ENCODE measurements around the gene PBX1.

The PBX1 gene

GRCh38 chr1:164704954-164705353 lies 146.0 kb downstream of the PBX1 start:
- no peak for DNase-seq

GRCh38 chr1:164706606-164706987 lies 147.6 kb downstream of the PBX1 start:
- no peak for DNase-seq

DNA sequence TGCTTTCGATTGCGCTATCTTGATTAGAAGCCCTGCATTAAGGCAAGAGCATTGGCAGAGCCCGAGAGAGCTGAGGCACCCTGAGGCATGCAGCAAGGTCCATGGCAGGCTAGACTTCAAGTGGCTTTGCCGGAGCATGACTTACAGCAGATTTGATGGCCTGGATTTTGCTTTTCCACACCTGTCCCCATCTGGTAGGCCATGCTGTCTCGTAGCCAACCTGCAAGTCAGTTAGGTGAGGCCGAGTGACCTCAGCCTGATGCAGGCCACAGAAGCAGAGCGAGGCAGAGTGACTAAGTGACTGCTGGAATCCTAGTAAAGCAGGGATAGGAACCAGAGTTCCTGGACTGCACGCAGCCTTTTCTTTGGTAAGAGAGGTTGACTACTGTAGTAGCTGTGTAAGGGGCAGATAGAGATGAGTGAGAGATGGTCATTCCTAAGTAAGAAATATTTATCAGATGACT lies 148.9 kb downstream of the PBX1 start:
- DNase-seq, result no peak

DNA sequence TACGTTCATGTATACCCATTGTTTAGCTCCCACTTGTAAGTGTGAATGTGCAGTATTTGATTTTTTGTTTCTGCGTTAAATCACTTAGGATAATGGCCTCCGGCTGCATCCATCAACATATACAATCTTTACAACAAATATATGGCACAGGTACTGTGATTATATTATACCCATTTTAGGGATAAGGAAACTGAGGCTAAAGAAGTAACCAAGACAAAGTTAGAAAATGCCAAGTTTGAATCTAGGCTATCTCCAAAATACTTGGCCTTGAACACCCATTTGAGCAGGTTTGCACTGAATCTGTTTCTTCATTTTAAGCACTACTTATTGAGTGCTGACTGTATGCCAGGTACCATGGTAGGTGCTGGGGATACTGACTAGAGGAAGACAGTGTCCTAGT lies 149.6 kb downstream of the PBX1 start:
- DNase-seq, result no peak

GRCh38 chr1:164709126-164709525 lies 150.1 kb downstream of the PBX1 start:
- DNase-seq, result no peak

DNA sequence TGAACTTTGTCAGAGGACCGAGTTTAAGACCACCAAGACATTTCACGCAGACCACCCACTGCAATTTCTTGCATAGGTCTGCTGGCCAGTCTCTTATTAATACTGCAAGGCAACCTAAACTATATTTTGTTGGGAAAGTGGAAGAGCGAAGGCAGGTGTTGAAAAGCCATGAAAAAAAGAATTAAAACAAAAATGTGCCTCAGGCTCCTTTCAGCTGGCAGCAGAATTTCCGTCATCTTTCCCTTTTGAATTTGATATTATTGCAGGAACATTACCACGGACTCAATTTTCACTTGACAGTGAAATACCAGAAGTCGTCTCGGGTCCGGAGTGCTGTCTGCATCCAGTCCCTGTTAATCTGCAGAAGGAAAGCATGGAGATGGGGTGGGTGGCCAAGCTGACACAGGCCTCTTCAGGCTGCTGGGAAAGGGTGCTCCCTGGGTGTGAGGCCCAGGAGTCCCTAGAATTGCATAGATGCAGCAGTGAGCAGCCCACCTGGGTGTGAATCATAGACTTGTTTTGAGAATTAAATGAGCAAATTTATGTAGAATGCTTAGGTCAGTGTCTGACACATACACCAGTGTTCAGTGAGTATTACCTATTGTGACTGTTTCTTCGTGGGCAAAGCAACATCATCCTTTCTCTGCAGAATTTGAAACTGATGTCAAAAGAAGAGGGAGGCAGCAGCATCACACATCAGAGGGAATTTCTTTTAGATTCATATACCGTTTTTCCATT lies 150.7 kb downstream of the PBX1 start:
- no peak for DNase-seq

- DNase-seq, result no peak
Measured at GRCh38 chr1:164712131-164713036, 153.4 kb downstream of the PBX1 start.

DNA sequence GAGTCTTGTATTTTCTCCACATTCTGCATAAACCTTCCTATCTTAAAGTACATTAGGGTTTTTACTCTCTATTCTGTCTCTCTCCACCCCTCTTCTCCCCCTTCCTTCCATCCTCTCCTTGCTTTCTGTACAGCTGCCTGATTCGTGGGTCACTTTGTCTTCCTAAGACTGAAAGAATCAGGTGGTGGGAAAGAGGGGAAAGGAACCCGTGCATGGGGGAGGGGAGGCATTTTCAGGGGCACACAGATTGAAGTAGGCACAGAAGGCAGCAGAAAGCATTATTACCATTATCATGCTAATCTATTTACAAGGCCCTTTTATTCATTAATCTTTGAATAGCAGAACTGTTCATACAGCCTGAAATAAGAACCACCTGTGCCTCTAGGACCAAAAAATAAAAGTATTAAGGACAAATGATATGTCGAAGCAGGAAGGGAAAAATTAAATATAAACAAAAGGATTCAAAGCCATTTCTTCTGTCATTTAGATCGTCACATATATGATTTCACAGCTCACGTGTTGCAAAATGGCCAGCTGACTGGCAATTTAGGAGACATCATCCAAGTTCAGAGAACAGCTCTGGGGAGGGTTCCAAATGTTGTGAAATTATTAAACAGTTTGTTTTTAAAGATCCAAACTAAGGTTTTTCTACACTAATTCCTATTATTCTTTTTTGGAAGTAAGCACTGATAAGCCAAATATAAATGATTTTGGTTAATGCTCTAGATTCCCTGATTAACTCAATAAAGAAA lies 154.6 kb downstream of the PBX1 start:
- no peak for DNase-seq

GRCh38 chr1:164716992-164717703 lies 158.2 kb downstream of the PBX1 start:
- no peak for DNase-seq

DNA sequence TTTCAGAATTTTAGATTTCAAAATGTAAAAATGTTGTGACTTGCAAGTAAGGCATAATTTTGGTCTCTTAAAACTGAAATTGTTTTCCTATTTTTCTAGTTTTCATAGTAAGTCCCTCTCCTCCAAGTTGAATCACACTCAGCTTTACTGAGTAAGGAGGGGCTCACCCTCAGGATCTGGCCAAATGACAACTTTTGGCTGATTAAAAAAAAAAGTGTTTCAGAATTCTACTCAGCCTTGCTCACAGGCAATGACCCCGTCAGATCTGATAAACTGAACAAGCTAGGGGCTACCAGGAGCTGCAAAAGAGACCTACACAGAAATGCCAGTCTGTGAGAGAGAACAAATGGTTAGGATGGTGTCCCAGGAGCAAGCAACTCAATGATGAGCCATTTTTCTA lies 159.8 kb downstream of the PBX1 start:
- no peak for DNase-seq

GRCh38 chr1:164719676-164720439 lies 160.9 kb downstream of the PBX1 start:
- DNase-seq, result no peak

GRCh38 chr1:164720440-164721227 lies 161.7 kb downstream of the PBX1 start:
- DNase-seq, result no peak

- DNase-seq, result no peak
Measured at GRCh38 chr1:164721228-164721496, 162.2 kb downstream of the PBX1 start.

GRCh38 chr1:164723296-164723798 lies 164.4 kb downstream of the PBX1 start:
- no peak for DNase-seq

GRCh38 chr1:164725401-164725800 lies 166.4 kb downstream of the PBX1 start:
- DNase-seq, result no peak

DNA sequence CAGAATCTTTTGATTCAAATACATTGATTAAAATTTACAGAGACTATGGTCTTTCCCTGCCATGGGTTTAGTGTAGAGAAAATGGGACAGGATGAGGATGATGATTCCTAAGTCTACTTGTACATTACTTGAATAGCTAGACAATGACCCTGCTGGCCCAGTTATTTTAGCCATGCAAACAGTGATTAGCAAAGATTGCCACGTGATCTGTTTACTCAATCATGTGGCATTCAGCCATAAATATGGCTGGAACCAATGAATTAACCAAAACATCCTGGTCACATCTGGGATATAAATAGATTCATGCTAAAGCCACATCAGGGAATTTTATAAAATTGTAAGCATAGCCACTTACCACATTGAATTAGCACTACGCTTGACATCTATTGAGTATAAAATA lies 167.3 kb downstream of the PBX1 start:
- DNase-seq, result no peak

GRCh38 chr1:164728719-164729118 lies 169.7 kb downstream of the PBX1 start:
- DNase-seq, result no peak

DNA sequence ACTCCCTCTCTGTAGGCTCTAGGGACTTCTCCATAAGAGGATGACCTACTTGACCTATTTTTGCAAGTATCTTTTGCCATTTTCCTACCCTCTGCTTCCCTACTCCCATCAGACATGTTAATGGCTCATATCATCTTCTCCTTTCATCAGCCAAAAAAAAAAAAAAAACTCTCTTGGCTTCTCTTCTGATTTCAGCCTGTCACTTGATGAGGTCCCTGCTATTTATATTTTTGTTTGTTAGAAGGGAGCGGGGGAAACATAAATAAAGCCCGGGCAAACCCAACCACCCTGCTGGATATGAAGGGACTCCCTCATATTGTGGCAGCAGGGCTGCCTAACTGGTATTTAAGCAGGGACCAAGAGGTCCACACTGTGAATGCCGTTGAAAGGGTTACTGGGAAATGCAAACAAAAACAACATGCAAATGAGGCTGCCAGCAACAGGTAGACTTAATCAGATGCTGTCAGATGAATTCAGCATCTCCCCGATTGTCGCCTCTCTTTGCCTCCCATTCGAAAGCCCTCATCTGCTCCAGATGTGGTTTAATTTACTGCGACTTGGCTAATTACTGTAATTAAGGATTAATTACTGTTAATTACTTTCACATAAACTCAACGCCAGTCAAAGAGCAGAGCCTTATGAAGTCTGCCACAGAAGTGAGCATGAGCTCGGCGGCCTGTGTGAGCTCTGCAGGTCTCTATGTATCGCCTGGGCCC lies 172.3 kb downstream of the PBX1 start:
- no peak for DNase-seq

DNA sequence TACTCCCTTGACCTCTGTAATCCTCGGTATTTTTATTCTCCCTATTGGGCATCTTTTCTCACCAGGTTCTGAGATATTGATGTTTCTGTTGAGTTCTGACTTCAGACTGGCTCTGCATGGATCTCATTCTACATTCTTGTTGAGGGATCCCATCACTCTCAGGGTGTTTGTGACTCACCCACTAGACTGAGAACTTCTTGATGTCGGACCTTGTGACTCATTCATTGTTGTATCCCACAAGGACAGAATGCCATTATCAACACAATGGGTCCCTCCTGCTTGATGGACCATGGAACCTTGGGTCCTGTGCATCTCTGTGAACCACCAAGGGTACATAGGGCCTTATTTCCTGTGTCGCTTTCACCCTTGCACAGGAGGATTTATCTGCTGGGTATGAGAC lies 174.1 kb downstream of the PBX1 start:
- no peak for DNase-seq

- no peak for DNase-seq
Measured at GRCh38 chr1:164733734-164734133, 174.8 kb downstream of the PBX1 start.

All from T-helper 9 cell (primary cell).